Breast epithelium (tissue), 4 donors: ENCODE data around the gene PLEKHM3. TPM values are rescaled to one million over a fixed set of nuclear protein-coding genes. Genes with fewer than 3 reads are reported as not detected.

Source experiments
- DNase-seq, 2 donors: peaks; one replicate each; pipeline ENCODE4 v3.0.0-alpha.2; 2019; ENCODE audit warnings: low spot score in 2 of 2
- H3K27ac ChIP-seq, 2 donors: fragments of 200-600 bp; sonication (generic) in 1 of 2; one replicate each; pipeline ENCODE4 v1.5.1; 2016 to 2019; ENCODE audit warnings: mild to moderate bottlenecking in 1 of 2
- H3K27me3 ChIP-seq, 2 donors: fragments of 200-600 bp; sonication (generic) in 1 of 2; one replicate each; pipeline versions ENCODE4 v1.5.1 to v1.6.0; 2017 to 2019; ENCODE audit warnings: control low read depth in 1 of 2, mild to moderate bottlenecking in 1 of 2
- H3K36me3 ChIP-seq: fragments of 200-600 bp; one replicate; pipeline ENCODE4 v1.5.1; 2019
- H3K4me1 ChIP-seq, 2 donors: fragments of 200-600 bp; sonication (generic); one replicate each; pipeline ENCODE4 v1.5.1; 2016 to 2019; ENCODE audit warnings: control low read depth in 1 of 2
- H3K4me3 ChIP-seq, 3 donors: fragments of 200-600 bp; sonication (generic); 1 replicate in 2 of 3; 2 replicates in 1 of 3; pipeline ENCODE4 v1.5.1; 2016 to 2019; ENCODE audit warnings: mild to moderate bottlenecking in 3 of 3, moderate library complexity in 2 of 3
- H3K9me3 ChIP-seq, 2 donors: fragments of 200-600 bp; sonication (generic) in 1 of 2; one replicate each; pipeline ENCODE4 v1.5.1; 2016 to 2019; ENCODE audit warnings: control low read depth in 1 of 2
- CTCF ChIP-seq, 3 donors: fragments of 450-650 bp; IDR thresholded peaks; one replicate each; pipeline ENCODE4 v1.5.1; 2016 to 2017; ENCODE audit warnings: antibody characterized with exemption in 3 of 3, mild to moderate bottlenecking in 3 of 3, moderate library complexity in 3 of 3
- POLR2A ChIP-seq: fragments of 450-650 bp; IDR thresholded peaks from one replicate; pipeline ENCODE4 v1.6.1; 2016; ENCODE audit warnings: antibody characterized with exemption, mild to moderate bottlenecking, moderate library complexity
- POLR2AphosphoS5 ChIP-seq, 3 donors: sonication (generic); formaldehyde crosslinking; IDR thresholded peaks; one replicate each; pipeline ENCODE4 v1.6.1; 2017; ENCODE audit warnings: antibody characterized with exemption in 3 of 3
- intact Hi-C: fragments of 100-400 bp; cut with DNase I; formaldehyde crosslinking; loops from one replicate; pipeline ENCODE4 v1.15.1; 2023; ENCODE audit warnings: low total_unique reads
- total RNA-seq, 3 donors: library from RNA; depleted of rRNA; stranded (reverse); fragments of >200 nt; gene quantifications; one replicate each; pipeline ENCODE4 v1.1.0, GENCODE V29; 2016

The PLEKHM3 gene
- total RNA-seq, 3 donors from 2014 or later, result 24.3 to 35.0 (median 29.0) TPM

DNA sequence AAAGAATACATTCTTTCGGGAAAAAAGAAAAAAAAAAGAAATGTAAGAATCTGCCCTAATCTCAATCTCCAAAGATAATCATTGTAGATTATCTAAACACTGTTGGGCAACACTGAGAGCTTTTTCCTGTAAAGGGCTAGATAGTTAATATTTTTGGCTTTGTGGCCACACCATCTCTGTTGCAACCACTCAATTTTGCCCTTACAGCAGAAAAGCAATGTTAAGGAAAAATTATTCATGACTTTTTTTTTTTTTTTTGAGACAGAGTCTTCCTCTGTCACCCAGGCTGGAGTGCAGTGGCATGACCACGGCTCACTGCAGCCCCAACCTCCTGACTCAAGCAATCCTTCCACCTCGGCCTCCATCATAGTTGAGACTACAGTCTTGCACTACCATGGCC, 238.3 kb downstream of the PLEKHM3 start:
- H3K4me3 ChIP-seq, result no peak overlapping the region
- TF ChIP-seq CTCF (IDR thresholded peaks at IDR 0.05), result no peak
- no peak for TF ChIP-seq POLR2AphosphoS5 (IDR thresholded peaks at IDR 0.05)
- no peak for TF ChIP-seq POLR2A
- no peaks in the 10 kb centered on the region for H3K9me3 ChIP-seq
- no peaks in the 10 kb centered on the region for H3K4me1 ChIP-seq
- intact Hi-C loops, result no loop called here
- no peak for DNase-seq
- no peak overlapping the region for H3K27ac ChIP-seq
- no peaks in the 10 kb centered on the region for H3K36me3 ChIP-seq
- no peaks in the 10 kb centered on the region for H3K27me3 ChIP-seq

- Histone ChIP-seq H3K4me3 (no peak overlapping the region), H3K36me3 (no peaks in the 10 kb centered on the region), H3K4me1 (no peaks in the 10 kb centered on the region), H3K27me3 (no peaks in the 10 kb centered on the region), H3K9me3 (no peaks in the 10 kb centered on the region), H3K27ac (no peak overlapping the region)
- no peak for TF ChIP-seq POLR2A
- no peak for TF ChIP-seq POLR2AphosphoS5 (IDR thresholded peaks at IDR 0.05)
- intact Hi-C loops, result no loop called here
- no peak for DNase-seq
Observed at GRCh38 chr2:207784898-207785297, 240.4 kb downstream of the PLEKHM3 start.

DNA sequence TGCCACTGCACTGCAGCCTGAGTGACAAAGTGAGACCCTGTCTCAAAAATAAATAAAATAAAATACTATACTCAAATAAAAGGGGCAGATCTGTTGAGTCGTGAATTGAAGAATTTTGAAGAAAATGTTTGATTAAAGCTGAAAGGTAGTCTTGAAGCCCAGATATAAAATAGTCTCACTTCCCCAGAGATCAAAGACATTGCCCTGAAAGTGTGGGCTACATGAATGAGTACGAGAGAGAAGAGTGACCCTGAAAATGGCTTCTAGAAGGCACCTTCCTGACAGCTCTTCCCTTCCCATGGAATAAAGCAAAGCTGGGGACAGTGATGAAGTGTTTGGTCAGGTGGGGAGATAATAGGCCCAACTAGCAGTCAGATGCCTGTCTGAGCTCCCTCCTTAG, 241.8 kb downstream of the PLEKHM3 start:
- Histone ChIP-seq H3K4me3 (no peak overlapping the region), H3K9me3 (no peaks in the 10 kb centered on the region), H3K27me3 (no peaks in the 10 kb centered on the region), H3K4me1 (no peaks in the 10 kb centered on the region), H3K36me3 (no peaks in the 10 kb centered on the region), H3K27ac (no peak overlapping the region)
- no peak for DNase-seq
- TF ChIP-seq POLR2AphosphoS5 (IDR thresholded peaks at IDR 0.05), result no peak
- no peak for TF ChIP-seq POLR2A
- no peak for TF ChIP-seq CTCF (IDR thresholded peaks at IDR 0.05)
- intact Hi-C loops, result no loop called here

DNA sequence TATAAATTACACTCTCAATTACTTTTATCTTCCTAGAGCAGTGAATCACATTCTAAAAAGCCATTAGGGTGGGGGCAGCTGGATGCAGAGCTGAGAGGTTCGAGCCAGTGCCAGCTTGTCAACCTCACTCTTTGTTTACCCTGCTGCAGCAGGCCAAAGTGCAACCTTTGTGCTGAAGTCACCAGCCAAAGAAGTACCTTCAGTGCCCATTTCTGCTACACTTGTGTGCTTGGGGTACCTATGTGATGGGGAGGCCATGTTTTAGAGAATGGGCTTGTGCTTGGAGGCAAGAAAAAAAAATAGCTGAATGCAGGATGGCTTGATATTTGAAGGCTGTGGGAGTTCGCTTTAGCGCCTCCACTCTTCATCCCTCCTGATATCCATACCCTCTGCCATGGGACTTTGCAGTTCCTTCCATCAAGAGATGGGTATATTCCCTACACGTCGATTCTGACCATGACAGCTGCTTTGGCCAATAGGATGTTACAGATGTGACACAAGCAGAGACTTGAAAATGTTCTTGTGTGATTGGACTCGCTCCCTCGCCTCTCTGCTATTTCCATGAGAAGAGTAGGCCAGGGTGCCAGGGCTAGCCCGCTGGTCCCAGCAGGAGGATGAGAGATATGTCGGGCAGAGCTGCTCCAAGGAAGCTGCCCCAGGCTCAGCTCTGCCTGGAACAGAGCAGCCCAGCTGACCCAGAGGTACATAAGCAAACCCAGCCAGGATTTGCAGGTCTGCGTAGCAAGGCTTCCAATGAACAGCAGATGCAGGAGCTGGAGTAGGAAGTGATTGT, 242.9 kb downstream of the PLEKHM3 start:
- no peak overlapping the region for H3K27ac ChIP-seq
- intact Hi-C loops, result no loop called here
- no peaks in the 10 kb centered on the region for H3K4me1 ChIP-seq
- no peak overlapping the region for H3K4me3 ChIP-seq
- no peaks in the 10 kb centered on the region for H3K9me3 ChIP-seq
- TF ChIP-seq POLR2AphosphoS5 (IDR thresholded peaks at IDR 0.05) (no peak), CTCF (IDR thresholded peaks at IDR 0.05) (no peak), POLR2A (no peak)
- no peaks in the 10 kb centered on the region for H3K27me3 ChIP-seq
- no peaks in the 10 kb centered on the region for H3K36me3 ChIP-seq
- DNase-seq, result no peak

- Histone ChIP-seq H3K27ac (no peak overlapping the region), H3K9me3 (no peaks in the 10 kb centered on the region), H3K4me3 (no peak overlapping the region), H3K27me3 (no peaks in the 10 kb centered on the region), H3K36me3 (no peaks in the 10 kb centered on the region), H3K4me1 (no peaks in the 10 kb centered on the region)
- no peak for DNase-seq
- intact Hi-C loops, result no loop called here
- TF ChIP-seq CTCF (IDR thresholded peaks at IDR 0.05), result no peak
- no peak for TF ChIP-seq POLR2A
- TF ChIP-seq POLR2AphosphoS5 (IDR thresholded peaks at IDR 0.05), result no peak
Observed at GRCh38 chr2:207779523-207779922, 245.8 kb downstream of the PLEKHM3 start.
